ENCODE data around the gene KCNH1.

DNA sequence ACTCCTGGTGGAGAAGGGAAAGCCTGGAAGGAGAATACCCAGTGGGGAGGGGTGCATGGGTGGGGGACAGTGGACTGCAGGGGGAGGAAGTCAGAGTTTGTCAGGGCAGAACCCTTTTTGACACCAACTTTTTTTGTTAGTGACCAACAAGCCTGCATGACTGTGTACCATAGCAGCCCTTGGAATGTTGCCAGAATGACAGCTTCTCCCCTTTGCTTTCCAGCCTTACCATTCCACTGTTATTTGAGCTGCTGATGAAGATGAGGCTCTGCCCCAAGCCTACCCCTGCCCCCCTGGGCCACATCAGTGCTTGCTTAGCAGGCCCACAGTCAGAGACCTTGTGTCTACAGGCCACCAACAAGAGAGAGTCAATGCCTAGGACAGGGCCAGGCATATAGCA, 464.0 kb downstream of the KCNH1 start:
- TF ChIP-seq ELF1 (IDR thresholded peaks at IDR 0.05; ENCODE audit: borderline replicate concordance, low read depth): no peak
- TF ChIP-seq EZH2 (IDR thresholded peaks at IDR 0.05): no peak
- no peak for TF ChIP-seq POLR2A (IDR thresholded peaks at IDR 0.05; ENCODE audit: borderline replicate concordance, extremely low read depth, insufficient read depth, insufficient read length)
- no peak for TF ChIP-seq EGR1 (IDR thresholded peaks at IDR 0.05; ENCODE audit: low read depth)
- TF ChIP-seq, protein P1, sequence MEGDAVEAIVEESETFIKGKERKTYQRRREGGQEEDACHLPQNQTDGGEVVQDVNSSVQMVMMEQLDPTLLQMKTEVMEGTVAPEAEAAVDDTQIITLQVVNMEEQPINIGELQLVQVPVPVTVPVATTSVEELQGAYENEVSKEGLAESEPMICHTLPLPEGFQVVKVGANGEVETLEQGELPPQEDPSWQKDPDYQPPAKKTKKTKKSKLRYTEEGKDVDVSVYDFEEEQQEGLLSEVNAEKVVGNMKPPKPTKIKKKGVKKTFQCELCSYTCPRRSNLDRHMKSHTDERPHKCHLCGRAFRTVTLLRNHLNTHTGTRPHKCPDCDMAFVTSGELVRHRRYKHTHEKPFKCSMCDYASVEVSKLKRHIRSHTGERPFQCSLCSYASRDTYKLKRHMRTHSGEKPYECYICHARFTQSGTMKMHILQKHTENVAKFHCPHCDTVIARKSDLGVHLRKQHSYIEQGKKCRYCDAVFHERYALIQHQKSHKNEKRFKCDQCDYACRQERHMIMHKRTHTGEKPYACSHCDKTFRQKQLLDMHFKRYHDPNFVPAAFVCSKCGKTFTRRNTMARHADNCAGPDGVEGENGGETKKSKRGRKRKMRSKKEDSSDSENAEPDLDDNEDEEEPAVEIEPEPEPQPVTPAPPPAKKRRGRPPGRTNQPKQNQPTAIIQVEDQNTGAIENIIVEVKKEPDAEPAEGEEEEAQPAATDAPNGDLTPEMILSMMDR (IDR thresholded peaks at IDR 0.05 in 2 of 3, conservative IDR thresholded peaks at IDR 0.05 in 1 of 3; ENCODE audit: borderline replicate concordance in 1 of 3, insufficient read depth in 1 of 3, low read depth in 2 of 3, low read length in 2 of 3): no peak
- TF ChIP-seq EZH2phosphoT487 (IDR thresholded peaks at IDR 0.05; ENCODE audit: borderline replicate concordance): no peak

Data from HCT116 (cell line).